ENCODE results near the gene GNAI1.

Gene GNAI1

GRCh38 chr7:80186721-80187120 is 52.1 kb downstream of the GNAI1 start:
- H3K36me3 ChIP-seq: no peaks in the 10 kb centered on the region
- H3K4me3 ChIP-seq: no peak overlapping the region
- TF ChIP-seq, protein P1, sequence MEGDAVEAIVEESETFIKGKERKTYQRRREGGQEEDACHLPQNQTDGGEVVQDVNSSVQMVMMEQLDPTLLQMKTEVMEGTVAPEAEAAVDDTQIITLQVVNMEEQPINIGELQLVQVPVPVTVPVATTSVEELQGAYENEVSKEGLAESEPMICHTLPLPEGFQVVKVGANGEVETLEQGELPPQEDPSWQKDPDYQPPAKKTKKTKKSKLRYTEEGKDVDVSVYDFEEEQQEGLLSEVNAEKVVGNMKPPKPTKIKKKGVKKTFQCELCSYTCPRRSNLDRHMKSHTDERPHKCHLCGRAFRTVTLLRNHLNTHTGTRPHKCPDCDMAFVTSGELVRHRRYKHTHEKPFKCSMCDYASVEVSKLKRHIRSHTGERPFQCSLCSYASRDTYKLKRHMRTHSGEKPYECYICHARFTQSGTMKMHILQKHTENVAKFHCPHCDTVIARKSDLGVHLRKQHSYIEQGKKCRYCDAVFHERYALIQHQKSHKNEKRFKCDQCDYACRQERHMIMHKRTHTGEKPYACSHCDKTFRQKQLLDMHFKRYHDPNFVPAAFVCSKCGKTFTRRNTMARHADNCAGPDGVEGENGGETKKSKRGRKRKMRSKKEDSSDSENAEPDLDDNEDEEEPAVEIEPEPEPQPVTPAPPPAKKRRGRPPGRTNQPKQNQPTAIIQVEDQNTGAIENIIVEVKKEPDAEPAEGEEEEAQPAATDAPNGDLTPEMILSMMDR (IDR thresholded peaks at IDR 0.05): no peak
- H3K4me1 ChIP-seq: peaks cover 0 to 60% (median 14%) of the 10 kb centered on the region in 4 donors
- no peaks in the 10 kb centered on the region for H3K27me3 ChIP-seq
- peaks cover 0 to 4% (median 0%) of the 10 kb centered on the region in 3 donors for H3K9me3 ChIP-seq
- intact Hi-C loops (cut with DNase I; ENCODE audit: low total_unique reads): no loop called here
- DNase-seq: no peak
- H3K27ac ChIP-seq: peak overlapping the region in 1 of 2 donors; percentile 36

DNA sequence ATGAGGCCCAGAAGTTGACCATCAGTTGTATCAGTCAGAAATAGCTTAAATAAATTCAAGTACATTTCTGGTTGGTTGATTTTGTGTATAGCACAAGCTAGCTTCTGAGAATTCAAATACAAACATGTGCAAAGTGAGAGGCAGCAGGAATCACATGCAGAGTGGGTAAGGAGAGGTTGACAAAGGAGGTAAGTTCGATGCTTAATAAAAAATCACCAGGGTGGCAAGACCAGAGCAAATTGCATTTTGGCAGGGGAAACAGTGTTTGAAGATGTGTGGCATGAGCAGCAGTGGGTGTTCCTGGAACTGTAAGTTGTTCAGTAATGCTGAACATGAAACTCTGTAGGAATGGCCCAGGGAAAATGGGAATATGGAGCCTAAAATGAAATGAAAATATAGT is 52.6 kb downstream of the GNAI1 start:
- no peak for DNase-seq
- TF ChIP-seq, protein P1 (IDR thresholded peaks at IDR 0.05): no peak
- Histone ChIP-seq H3K27ac (peak overlapping the region; percentile 36 to 40), H3K27me3 (no peaks in the 10 kb centered on the region), H3K4me1 (peaks cover 0 to 60% (median 14%) of the 10 kb centered on the region in 4 donors), H3K36me3 (no peaks in the 10 kb centered on the region), H3K9me3 (peaks cover 0 to 4% (median 0%) of the 10 kb centered on the region in 3 donors), H3K4me3 (no peak overlapping the region)
- intact Hi-C loops (cut with DNase I; ENCODE audit: low total_unique reads): no loop called here

DNA sequence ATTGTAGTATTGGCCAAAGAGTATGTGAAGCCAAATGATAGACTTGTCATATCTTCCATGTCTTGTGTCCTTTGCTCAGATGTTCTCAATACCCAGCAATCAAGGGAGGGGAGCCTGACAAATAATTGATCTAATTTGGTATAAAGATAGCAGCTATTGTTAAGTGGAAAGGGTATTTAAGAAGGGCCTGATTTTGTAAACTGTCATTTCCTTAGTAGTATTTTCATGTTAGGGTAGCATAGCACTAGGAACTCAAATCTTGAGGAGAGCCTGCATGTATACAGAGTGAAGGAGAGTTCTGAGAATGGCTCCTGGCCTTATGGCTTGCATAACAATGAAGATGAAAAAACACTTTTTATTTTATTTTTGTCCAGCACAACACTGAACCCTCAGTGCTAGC is 53.1 kb downstream of the GNAI1 start:
- Histone ChIP-seq H3K4me1 (peaks cover 0 to 60% (median 14%) of the 10 kb centered on the region in 4 donors), H3K36me3 (no peaks in the 10 kb centered on the region), H3K9me3 (peaks cover 0 to 4% (median 0%) of the 10 kb centered on the region in 3 donors), H3K27ac (peak overlapping the region; percentile 36 to 40), H3K27me3 (no peaks in the 10 kb centered on the region), H3K4me3 (no peak overlapping the region)
- intact Hi-C loops (cut with DNase I; ENCODE audit: low total_unique reads): no loop called here
- TF ChIP-seq, protein P1 (IDR thresholded peaks at IDR 0.05): no peak
- DNase-seq: no peak

GRCh38 chr7:80189638-80190037 is 55.0 kb downstream of the GNAI1 start:
- TF ChIP-seq, protein P1 (IDR thresholded peaks at IDR 0.05): no peak

GRCh38 chr7:80197627-80198026 is 63.0 kb downstream of the GNAI1 start:
- H3K9me3 ChIP-seq: no peaks in the 10 kb centered on the region
- H3K36me3 ChIP-seq: peaks cover 0 to 13% (median 9%) of the 10 kb centered on the region in 3 donors
- intact Hi-C loops (cut with DNase I; ENCODE audit: low total_unique reads): no loop called here
- no peaks in the 10 kb centered on the region for H3K27me3 ChIP-seq
- no peak overlapping the region for H3K4me3 ChIP-seq
- no peak overlapping the region for H3K27ac ChIP-seq
- no peak for DNase-seq
- peaks cover 0 to 20% (median 3%) of the 10 kb centered on the region in 4 donors for H3K4me1 ChIP-seq
- TF ChIP-seq, protein P1 (IDR thresholded peaks at IDR 0.05): no peak

More at GRCh38 chr7:80189638-80190037, 55.0 kb downstream of the GNAI1 start:
- intact Hi-C loops (cut with DNase I; ENCODE audit: low total_unique reads): no loop called here
- Histone ChIP-seq H3K4me1 (peaks cover 0 to 50% (median 14%) of the 10 kb centered on the region in 4 donors), H3K27me3 (no peaks in the 10 kb centered on the region), H3K27ac (peak overlapping the region; percentile 14 to 40), H3K36me3 (no peaks in the 10 kb centered on the region), H3K4me3 (no peak overlapping the region), H3K9me3 (no peaks in the 10 kb centered on the region)
- no peak for DNase-seq

- peaks cover 0 to 14% (median 9%) of the 10 kb centered on the region in 3 donors for H3K36me3 ChIP-seq
- H3K4me1 ChIP-seq: peaks cover 0 to 28% (median 3%) of the 10 kb centered on the region in 4 donors
- no peak overlapping the region for H3K4me3 ChIP-seq
- TF ChIP-seq, protein P1 (IDR thresholded peaks at IDR 0.05): no peak
- H3K27ac ChIP-seq: no peak overlapping the region
- intact Hi-C loops (cut with DNase I; ENCODE audit: low total_unique reads): no loop called here
- no peaks in the 10 kb centered on the region for H3K9me3 ChIP-seq
- DNase-seq: no peak
- H3K27me3 ChIP-seq: no peaks in the 10 kb centered on the region
These were observed 64.4 kb downstream of the GNAI1 start for GRCh38 chr7:80199051-80199450.

Data from tibial artery (tissue), 4 donors.